Endothelial cell of umbilical vein (primary cell): ENCODE data around the gene COL4A1. TPM values are rescaled to one million over a fixed set of nuclear protein-coding genes. Genes with fewer than 3 reads are reported as not detected.

Source experiments
- BruUV-seq: library from RNA; stranded (reverse); fragments of 400-500 nt; replicated peaks from 2 replicates; lab custom pipeline; 2021; lab: Mats Ljungman, UMichigan
- CTCF ChIA-PET: fragments of 300-600, 350-600 bp; sonication (Branson Sonifier 250); formaldehyde crosslinking; loops from one replicate; lab custom pipeline; 2021; ENCODE audit warnings: antibody characterized with exemption, inconsistent platforms; lab: Charles Lee
- POLR2A ChIA-PET: fragments of 300-600, 350-600 bp; sonication (Branson Sonifier 250); formaldehyde crosslinking; loops from one replicate; lab custom pipeline; 2021; ENCODE audit warnings: antibody characterized with exemption, inconsistent platforms; lab: Charles Lee
- DNase-seq: peaks from one replicate; pipeline ENCODE4 v3.0.0-alpha.2; 2011; ENCODE audit warnings: low read depth, low spot score
- FAIRE-seq: peaks from 2 replicates; lab custom pipeline; 2011; peaks lifted over from hg19 to GRCh38; lab: Jason Lieb, UNC
- H2AFZ ChIP-seq: 2 replicates; pipeline ENCODE4 v1.6.0; 2012; ENCODE audit warnings: low read depth, low read length, control low read depth, inconsistent platforms
- H3K27ac ChIP-seq: 2 replicates; pipeline ENCODE4 v1.5.1; 2011; ENCODE audit warnings: low read depth, mild to moderate bottlenecking, control low read depth, low read length, moderate library complexity; ENCODE audit not compliant: insufficient read depth
- H3K27me3 ChIP-seq, 2 experiments: 2 replicates each; pipeline versions ENCODE4 v1.6.0 to v1.6.1; 2011; ENCODE audit warnings: low read length in 2 of 2, mixed read lengths in 1 of 2; ENCODE audit not compliant: control insufficient read depth in 2 of 2, insufficient read depth in 2 of 2
- H3K36me3 ChIP-seq, 2 experiments: 2 replicates in 1 of 2; 3 replicates in 1 of 2; pipeline ENCODE4 v1.5.1; 2011; ENCODE audit warnings: low read length in 2 of 2, mild to moderate bottlenecking in 1 of 2, moderate library complexity in 1 of 2; ENCODE audit not compliant: control insufficient read depth in 2 of 2, insufficient read depth in 2 of 2; ENCODE audit errors: extremely low read depth in 1 of 2
- H3K4me1 ChIP-seq: 3 replicates; pipeline ENCODE4 v1.5.1; 2011; ENCODE audit warnings: mild to moderate bottlenecking, low read length; ENCODE audit not compliant: control insufficient read depth, insufficient read depth; ENCODE audit errors: extremely low read depth
- H3K4me2 ChIP-seq: 2 replicates; pipeline ENCODE4 v1.6.1; 2011; ENCODE audit warnings: low read length, control low read depth, mixed read lengths; ENCODE audit not compliant: insufficient read depth
- H3K4me3 ChIP-seq, 3 experiments: fragments of 200-600 bp in 1 of 3; sonication (generic), shearing (Covaris generic) in 1 of 3; replicated peaks in 1 of 3; 2 replicates each; pipeline ENCODE4 v1.5.1; 2011 to 2016; ENCODE audit warnings: control low read depth in 3 of 3, low read length in 3 of 3, mild to moderate bottlenecking in 2 of 3, inconsistent platforms in 1 of 3, low read depth in 1 of 3, moderate library complexity in 1 of 3; ENCODE audit not compliant: insufficient read depth in 1 of 3
- H3K79me2 ChIP-seq: 2 replicates; pipeline ENCODE4 v1.6.0; 2012; ENCODE audit warnings: low read length, inconsistent platforms; ENCODE audit not compliant: control insufficient read depth, insufficient read depth
- H3K9ac ChIP-seq: replicated peaks from 2 replicates; pipeline ENCODE3; 2011; ENCODE audit warnings: low read length, control low read depth; ENCODE audit not compliant: insufficient read depth; ENCODE audit errors: extremely low read depth
- H3K9me1 ChIP-seq: replicated peaks from 3 replicates; pipeline ENCODE4 v1.6.0; 2011; ENCODE audit warnings: mild to moderate bottlenecking, low read length; ENCODE audit not compliant: control insufficient read depth, insufficient read depth; ENCODE audit errors: extremely low read depth
- H3K9me3 ChIP-seq: replicated peaks from 2 replicates; pipeline ENCODE4 v1.5.1; 2012; ENCODE audit warnings: low read length, inconsistent platforms; ENCODE audit not compliant: control insufficient read depth, insufficient read depth
- H4K20me1 ChIP-seq: replicated peaks from 2 replicates; pipeline ENCODE3; 2011; ENCODE audit warnings: mild to moderate bottlenecking, low read length; ENCODE audit not compliant: control insufficient read depth, insufficient read depth; ENCODE audit errors: extremely low read depth
- CTCF ChIP-seq, 2 donors: IDR thresholded peaks; 1 replicate in 1 of 2; 2 replicates in 1 of 2; pipeline ENCODE4 v1.5.1; 2011; ENCODE audit warnings: low read length in 2 of 2, mild to moderate bottlenecking in 2 of 2, moderate library complexity in 2 of 2, control low read depth in 1 of 2, inconsistent platforms in 1 of 2, low read depth in 1 of 2; ENCODE audit not compliant: insufficient read depth in 1 of 2; ENCODE audit errors: extremely low read depth in 1 of 2
- EZH2 ChIP-seq: IDR thresholded peaks from 2 replicates; pipeline ENCODE4 v1.6.1; 2012; ENCODE audit warnings: borderline replicate concordance, low read depth, mild to moderate bottlenecking, moderate library complexity, low read length, inconsistent platforms; ENCODE audit not compliant: severe bottlenecking
- FOS ChIP-seq: IDR thresholded peaks from 2 replicates; pipeline ENCODE4 v1.6.1; 2011; ENCODE audit warnings: mild to moderate bottlenecking, low read length, moderate library complexity, borderline replicate concordance; ENCODE audit not compliant: insufficient read depth
- GATA2 ChIP-seq: IDR thresholded peaks from 2 replicates; pipeline ENCODE4 v1.7.0; 2011; ENCODE audit warnings: low read depth, mild to moderate bottlenecking, moderate library complexity, mixed read lengths, low read length; ENCODE audit not compliant: insufficient read length, insufficient read depth
- JUN ChIP-seq: IDR thresholded peaks from 2 replicates; pipeline ENCODE4 v1.6.1; 2011; ENCODE audit warnings: borderline replicate concordance, low read depth; ENCODE audit not compliant: insufficient read length, insufficient read depth
- MAX ChIP-seq: IDR thresholded peaks from 2 replicates; pipeline ENCODE4 v1.6.1; 2011; ENCODE audit not compliant: insufficient read depth, insufficient read length
- MYC ChIP-seq: IDR thresholded peaks from one replicate; pipeline ENCODE4 v1.6.1; 2011; ENCODE audit warnings: mild to moderate bottlenecking, low read depth, low read length
- POLR2A ChIP-seq: IDR thresholded peaks from 2 replicates; pipeline ENCODE4 v1.6.1; 2012; ENCODE audit warnings: low read depth, mild to moderate bottlenecking, control low read depth, low read length
- POLR2AphosphoS5 ChIP-seq: IDR thresholded peaks from 2 replicates; pipeline ENCODE4 v1.6.1; 2012; ENCODE audit warnings: low read depth, mild to moderate bottlenecking, control low read depth, low read length, moderate library complexity; ENCODE audit not compliant: insufficient read depth
- dilution Hi-C: fragments of 300-500 bp; cut with MboI; formaldehyde crosslinking; loops from one replicate; pipeline ENCODE4 v1.15.0; 2019; ENCODE audit warnings: low sequenced_read_pairs; ENCODE audit not compliant: extremely low pct_ligation_motif_present
- intact Hi-C: fragments of 100-400 bp; cut with micrococcal nuclease; formaldehyde crosslinking; loops from one replicate; pipeline ENCODE4 v1.10.0; 2022
- polyA plus RNA-seq, 4 experiments: library from polyadenylated mRNA; depleted of rRNA in 3 of 4; stranded (reverse) in 3 of 4; unstranded in 1 of 4; fragments of >200 nt; gene quantifications; 2 replicates each; pipeline versions ENCODE4 v1.2.1 to v1.2.3, GENCODE V29; 2011 to 2012; ENCODE audit warnings: missing spikeins in 1 of 4
- total RNA-seq: library from RNA; stranded (reverse); gene quantifications from 2 replicates; pipeline ENCODE4 v1.2.3, GENCODE V29; 2021

COL4A1 gene
- total and polyA plus RNA-seq, 2 donors (not counting 3 experiments of a cell fraction or from before 2014, with no cell fraction given), result 384 to 1,119 TPM

DNA sequence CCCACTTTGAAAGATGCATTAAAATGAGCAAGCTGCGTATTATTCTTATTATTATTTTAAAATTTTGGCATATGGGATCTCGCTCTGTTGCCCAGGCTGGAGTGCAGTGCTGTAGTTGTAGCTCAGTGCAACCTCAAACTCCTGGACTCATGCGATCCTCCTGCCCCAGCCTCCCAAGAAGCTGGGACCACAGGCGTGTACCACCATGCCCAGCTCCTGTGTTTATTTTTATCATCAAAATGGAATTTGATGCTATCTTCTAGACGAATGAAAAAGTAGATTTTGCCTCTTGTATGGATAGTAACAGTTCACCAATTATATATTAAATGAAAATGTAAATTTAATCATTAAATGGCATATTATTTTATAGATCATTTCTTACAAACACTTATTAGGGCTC, 43.6 kb downstream of the COL4A1 start:
- Histone ChIP-seq H3K27me3 (no peaks in the 10 kb centered on the region), H3K79me2 (peaks cover 38% of the 10 kb centered on the region), H3K9ac (no peak overlapping the region), H3K27ac (no peak overlapping the region), H3K9me3 (no peaks in the 10 kb centered on the region), H3K4me3 (no peak overlapping the region), H4K20me1 (no peaks in the 10 kb centered on the region), H3K4me1 (peaks cover 89% of the 10 kb centered on the region), H3K9me1 (no peaks in the 10 kb centered on the region), H3K4me2 (no peak overlapping the region), H3K36me3 (no peaks in the 10 kb centered on the region), H2AFZ (no peak overlapping the region)
- TF ChIP-seq GATA2, result no peak
- TF ChIP-seq POLR2AphosphoS5, result no peak
- TF ChIP-seq EZH2, result no peak
- POLR2A ChIA-PET, result no interaction called here
- FAIRE-seq (no peak), DNase-seq (no peak)
- dilution Hi-C loops (no loop called here), intact Hi-C loops (no loop called here)
- BruUV-seq, result no TSS peak
- CTCF ChIA-PET, result interaction anchor here (1.4 to 3.9 kb wide), 4 partner anchors 11 to 84 kb away, joined by 4 to 33 read pairs (median 8); no protein-coding TSS in a partner anchor

- peaks cover 38% of the 10 kb centered on the region for H3K79me2 ChIP-seq
- ChIA-PET POLR2A (interaction anchor here (1.1 kb wide), 1 partner anchor 15 kb away, joined by 5 read pairs; no protein-coding TSS in a partner anchor), CTCF (interaction anchor here (0.9 to 3.9 kb wide), 5 partner anchors 12 to 85 kb away, joined by 3 to 33 read pairs (median 7); no protein-coding TSS in a partner anchor)
- intact Hi-C loops, result no loop called here
- H3K4me2 ChIP-seq, result peak overlapping the region; percentile 76
- H2AFZ ChIP-seq, result no peak overlapping the region
- no peaks in the 10 kb centered on the region for H3K9me3 ChIP-seq
- dilution Hi-C loops, result no loop called here
- H3K9me1 ChIP-seq, result no peaks in the 10 kb centered on the region
- H3K27me3 ChIP-seq, result no peaks in the 10 kb centered on the region
- TF ChIP-seq CTCF (IDR thresholded peaks at IDR 0.05; ENCODE audit: extremely low read depth in 1 of 2, insufficient read depth in 1 of 2, low read depth in 1 of 2, low read length in 2 of 2) (no peak), POLR2A (no peak), MAX (no peak), JUN (peak; percentile 33), POLR2AphosphoS5 (peak; percentile 36), GATA2 (peak; percentile 44), EZH2 (no peak), MYC (no peak), FOS (peak; percentile 10)
- FAIRE-seq, result peak; percentile 94
- BruUV-seq, result TSS peak; percentile 20
- H3K27ac ChIP-seq, result peak overlapping the region; percentile 81
- peaks cover 92% of the 10 kb centered on the region for H3K4me1 ChIP-seq
- H3K4me3 ChIP-seq, result no peak overlapping the region
- DNase-seq, result peak; percentile 77
- no peaks in the 10 kb centered on the region for H4K20me1 ChIP-seq
- H3K9ac ChIP-seq, result peak overlapping the region; percentile 43
- no peaks in the 10 kb centered on the region for H3K36me3 ChIP-seq
Measured at GRCh38 chr13:110262508-110263291, 44.3 kb downstream of the COL4A1 start.
